Lower leg skin (tissue), 4 donors: Measurements from ENCODE around the gene NUDT1. TPM values are rescaled to one million over a fixed set of nuclear protein-coding genes. Genes with fewer than 3 reads are reported as not detected.
A peak's percentile ranks its signal among the peaks of the same experiment; 100 is the strongest.

Experiments
- DNase-seq, 2 donors: peaks; one replicate each; pipeline ENCODE4 v3.0.0-alpha.2; 2019; ENCODE audit warnings: low spot score in 2 of 2
- H3K4me3 ChIP-seq: fragments of 200-600 bp; sonication (generic); 2 replicates; pipeline ENCODE4 v1.5.1; 2017; ENCODE audit warnings: mild to moderate bottlenecking, low read depth; ENCODE audit not compliant: poor library complexity, severe bottlenecking
- POLR2A ChIP-seq, 2 donors: fragments of 450-650 bp; IDR thresholded peaks; one replicate each; pipeline ENCODE4 v1.6.1; 2016 to 2017; ENCODE audit warnings: antibody characterized with exemption in 2 of 2, mild to moderate bottlenecking in 1 of 2, moderate library complexity in 1 of 2
- WGBS, 2 donors: methylation state at CpG; one replicate each; pipeline ENCODE4 v1.1.5; 2018; 5-methylcytosine and 5-hydroxymethylcytosine counted together
- intact Hi-C: fragments of 100-400 bp; cut with DNase I; formaldehyde crosslinking; loops from one replicate; pipeline ENCODE4 v1.15.0; 2023; ENCODE audit warnings: low total_unique reads
- total RNA-seq, 4 donors: library from RNA; depleted of rRNA; stranded (reverse); fragments of >200 nt; gene quantifications; one replicate each; pipeline ENCODE4 v1.1.0, GENCODE V29; 2016
- TF ChIP-seq, protein P1 (sequence below), 3 donors: fragments of 450-650 bp; IDR thresholded peaks; one replicate each; pipeline ENCODE4 v1.5.1; 2016; ENCODE audit warnings: antibody characterized with exemption in 3 of 3, mild to moderate bottlenecking in 3 of 3, moderate library complexity in 2 of 3

Gene NUDT1
- total RNA-seq, 4 donors from 2014 or later: 33.2 to 43.1 (median 35.8) TPM

DNA sequence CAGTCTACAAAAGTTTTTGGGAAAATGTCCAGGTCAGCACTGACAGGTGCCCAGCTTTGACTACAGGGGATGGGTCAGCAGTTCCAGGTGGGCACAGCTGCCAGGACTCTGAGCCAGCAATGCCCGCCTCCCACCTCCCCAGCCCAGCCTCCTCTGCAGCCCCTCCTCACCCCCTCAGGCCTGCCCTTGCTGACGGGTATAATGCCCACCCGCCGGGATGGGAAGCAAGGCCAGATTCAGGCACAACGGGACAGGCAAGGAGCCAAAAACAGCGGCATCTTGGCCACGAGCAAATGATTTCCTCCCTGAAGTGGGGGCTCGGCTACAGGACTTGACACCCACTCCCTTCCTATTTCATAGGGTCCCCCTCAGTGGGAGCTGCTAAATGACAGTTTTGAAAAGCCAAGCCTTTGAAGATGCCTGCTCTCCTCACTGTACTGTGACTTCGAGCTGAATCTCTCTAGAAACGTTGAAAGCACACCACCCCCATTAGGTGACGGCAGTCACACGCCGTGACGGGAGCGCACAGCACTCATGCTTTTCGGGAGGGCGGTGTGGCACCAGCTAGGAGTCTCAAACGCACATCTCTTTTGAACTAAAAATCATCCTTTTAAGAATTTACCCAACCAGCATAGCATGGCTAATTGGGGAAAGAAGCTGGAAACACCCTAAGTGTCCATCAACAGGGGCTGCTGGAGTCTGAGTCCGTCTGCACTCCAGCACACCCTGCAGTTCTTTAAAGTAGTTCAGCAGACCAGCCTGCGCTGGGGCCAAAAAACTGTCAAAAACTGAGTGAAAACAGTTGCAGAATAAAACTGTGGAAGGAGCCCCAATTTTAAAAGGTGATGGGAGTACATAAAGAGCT, 38.9 kb upstream of the NUDT1 start:
- 88% methylated on average over 20 of the region's 20 CpGs for WGBS, 2 donors
- TF ChIP-seq POLR2A (IDR thresholded peaks at IDR 0.05): no peak
- TF ChIP-seq, protein P1, sequence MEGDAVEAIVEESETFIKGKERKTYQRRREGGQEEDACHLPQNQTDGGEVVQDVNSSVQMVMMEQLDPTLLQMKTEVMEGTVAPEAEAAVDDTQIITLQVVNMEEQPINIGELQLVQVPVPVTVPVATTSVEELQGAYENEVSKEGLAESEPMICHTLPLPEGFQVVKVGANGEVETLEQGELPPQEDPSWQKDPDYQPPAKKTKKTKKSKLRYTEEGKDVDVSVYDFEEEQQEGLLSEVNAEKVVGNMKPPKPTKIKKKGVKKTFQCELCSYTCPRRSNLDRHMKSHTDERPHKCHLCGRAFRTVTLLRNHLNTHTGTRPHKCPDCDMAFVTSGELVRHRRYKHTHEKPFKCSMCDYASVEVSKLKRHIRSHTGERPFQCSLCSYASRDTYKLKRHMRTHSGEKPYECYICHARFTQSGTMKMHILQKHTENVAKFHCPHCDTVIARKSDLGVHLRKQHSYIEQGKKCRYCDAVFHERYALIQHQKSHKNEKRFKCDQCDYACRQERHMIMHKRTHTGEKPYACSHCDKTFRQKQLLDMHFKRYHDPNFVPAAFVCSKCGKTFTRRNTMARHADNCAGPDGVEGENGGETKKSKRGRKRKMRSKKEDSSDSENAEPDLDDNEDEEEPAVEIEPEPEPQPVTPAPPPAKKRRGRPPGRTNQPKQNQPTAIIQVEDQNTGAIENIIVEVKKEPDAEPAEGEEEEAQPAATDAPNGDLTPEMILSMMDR (IDR thresholded peaks at IDR 0.05): no peak
- no peak overlapping the region for H3K4me3 ChIP-seq
- peak in 1 of 2 donors; percentile 74 for DNase-seq
- intact Hi-C loops: no loop called here

DNA sequence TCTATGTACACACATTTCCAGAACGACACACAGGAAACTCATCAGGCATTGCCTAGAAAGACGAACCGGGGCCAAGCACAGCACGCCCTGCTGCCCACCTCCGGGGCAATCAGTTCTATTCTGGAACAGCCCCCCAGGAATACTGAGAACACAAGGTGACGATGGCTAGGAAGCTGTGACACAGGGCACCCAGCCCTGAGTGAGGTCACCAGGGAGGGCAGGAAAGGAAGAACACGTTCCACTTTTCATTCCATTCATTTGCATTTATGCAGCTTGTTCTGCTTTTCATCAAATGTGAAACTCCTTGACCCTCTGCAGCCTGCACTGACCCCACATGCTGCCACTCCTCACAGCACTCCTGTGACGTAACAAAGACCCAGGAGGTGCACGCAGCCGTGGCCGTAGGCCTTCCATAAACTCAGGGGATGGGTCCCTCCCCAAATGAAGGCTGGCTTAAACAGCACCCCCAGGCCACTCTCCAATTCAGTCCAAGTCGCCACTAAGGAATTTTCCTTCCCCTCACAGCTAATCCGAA, 38.2 kb upstream of the NUDT1 start:
- intact Hi-C loops: no loop called here
- 76 to 79% methylated on average over 13 of the region's 13 CpGs for WGBS, 2 donors
- TF ChIP-seq POLR2A (IDR thresholded peaks at IDR 0.05): no peak
- TF ChIP-seq, protein P1 (IDR thresholded peaks at IDR 0.05): no peak
- H3K4me3 ChIP-seq: no peak overlapping the region
- no peak for DNase-seq

DNA sequence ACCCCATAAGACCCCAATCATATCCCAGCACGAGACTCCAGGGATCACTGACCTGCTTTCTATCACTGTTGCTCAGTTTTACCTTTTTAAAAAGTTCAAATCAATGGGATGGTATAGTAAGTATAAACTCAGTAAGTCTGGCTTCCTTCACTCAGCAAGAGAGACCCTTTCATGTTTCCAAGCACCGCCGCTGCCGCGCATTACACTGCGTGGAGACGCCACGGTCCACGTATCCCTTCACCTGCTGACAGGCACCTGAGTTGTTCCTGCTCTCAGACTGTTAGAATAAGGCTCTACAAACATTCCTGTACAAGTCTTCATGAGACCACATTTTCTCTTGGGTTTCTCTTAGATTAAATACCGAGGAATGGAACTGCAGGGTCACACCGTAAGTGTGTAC, 37.6 kb upstream of the NUDT1 start:
- no peak overlapping the region for H3K4me3 ChIP-seq
- no peak for DNase-seq
- TF ChIP-seq, protein P1 (IDR thresholded peaks at IDR 0.05): no peak
- no peak for TF ChIP-seq POLR2A (IDR thresholded peaks at IDR 0.05)
- intact Hi-C loops: no loop called here
- 97% methylated on average over 11 of the region's 11 CpGs for WGBS, 2 donors

DNA sequence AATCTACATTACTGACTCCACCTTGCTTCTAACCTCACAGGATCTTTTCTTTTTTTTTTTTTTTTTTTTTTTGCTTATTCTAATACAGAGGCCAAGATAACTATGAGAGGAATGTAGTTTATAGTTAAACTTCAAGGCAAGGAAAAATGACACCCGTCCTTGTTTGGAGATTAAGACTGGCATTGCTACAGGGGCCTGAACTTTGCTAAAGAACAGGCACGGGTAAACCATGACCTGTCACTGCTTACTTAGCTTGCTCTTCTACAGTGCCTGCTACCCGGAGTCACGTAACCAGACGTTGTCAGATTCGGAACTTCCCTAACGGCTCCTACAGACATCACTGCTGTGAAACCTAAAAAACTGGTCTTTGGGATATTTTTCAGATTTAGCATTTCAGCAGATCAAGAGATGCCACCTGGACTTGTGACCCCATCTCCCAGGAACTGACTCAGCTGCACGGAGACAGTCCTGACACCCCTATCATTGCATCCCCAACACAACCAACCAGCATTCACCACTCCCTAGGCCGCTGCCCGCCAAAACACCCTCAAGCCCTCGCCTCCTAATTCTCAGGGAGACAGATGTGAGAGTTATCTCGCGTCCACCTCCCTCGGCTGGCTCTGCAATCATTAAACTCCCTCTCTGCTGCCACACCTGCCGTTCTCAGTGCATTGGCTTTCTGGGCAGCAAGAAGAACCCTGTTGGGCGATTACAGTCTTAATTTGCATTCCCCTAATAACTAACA, 36.8 kb upstream of the NUDT1 start:
- no peak overlapping the region for H3K4me3 ChIP-seq
- TF ChIP-seq POLR2A (IDR thresholded peaks at IDR 0.05): no peak
- TF ChIP-seq, protein P1 (IDR thresholded peaks at IDR 0.05): no peak
- intact Hi-C loops: no loop called here
- WGBS, 2 donors: 87 to 89% methylated on average over 16 of the region's 16 CpGs
- no peak for DNase-seq

DNA sequence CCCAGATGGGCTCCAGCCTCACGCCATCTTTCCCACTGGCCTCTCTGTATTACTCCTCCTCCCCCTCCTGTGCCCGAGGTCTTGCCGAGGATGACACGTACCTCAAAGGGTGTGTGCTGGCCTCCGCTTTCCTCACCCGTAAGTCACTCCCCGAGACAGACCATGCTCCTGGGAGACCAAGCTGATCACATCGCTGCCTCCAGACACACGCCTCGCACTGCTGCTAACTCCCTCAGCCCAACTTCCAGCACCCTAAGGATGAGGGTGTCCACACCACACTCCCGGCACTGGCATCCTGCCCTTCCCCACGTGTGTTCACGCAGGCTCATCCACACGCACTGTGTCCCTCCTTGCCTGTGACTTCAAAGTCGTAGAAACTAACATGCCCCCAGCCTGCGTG, 33.3 kb upstream of the NUDT1 start:
- no peak overlapping the region for H3K4me3 ChIP-seq
- intact Hi-C loops: no loop called here
- 86 to 87% methylated on average over 16 of the region's 16 CpGs for WGBS, 2 donors
- DNase-seq: no peak
- TF ChIP-seq, protein P1 (IDR thresholded peaks at IDR 0.05): no peak
- no peak for TF ChIP-seq POLR2A (IDR thresholded peaks at IDR 0.05)
